Thymus (tissue), 11 donors: ENCODE data around the gene KRT74. TPM values are rescaled to one million over a fixed set of nuclear protein-coding genes. Genes with fewer than 3 reads are reported as not detected.
A peak's percentile ranks its signal among the peaks of the same experiment; 100 is the strongest.

Source experiments
- DNase-seq, 9 donors: peaks; one replicate each; pipeline ENCODE4 v3.0.0-alpha.2; 2013; ENCODE audit warnings: low spot score in 9 of 9, low read depth in 6 of 9, missing footprints in 1 of 9
- H3K27ac ChIP-seq, 2 donors: one replicate each; pipeline ENCODE4 v1.5.1; 2013; ENCODE audit warnings: control low read depth in 1 of 2, low read depth in 1 of 2, low read length in 1 of 2, mild to moderate bottlenecking in 1 of 2, moderate library complexity in 1 of 2
- H3K27me3 ChIP-seq, 2 donors: one replicate each; pipeline ENCODE4 v1.5.1; 2013; ENCODE audit warnings: low read length in 1 of 2; ENCODE audit not compliant: control insufficient read depth in 2 of 2, insufficient read depth in 1 of 2
- H3K36me3 ChIP-seq, 2 donors: one replicate each; pipeline ENCODE4 v1.5.1; 2013; ENCODE audit warnings: low read length in 1 of 2, mild to moderate bottlenecking in 1 of 2, moderate library complexity in 1 of 2; ENCODE audit not compliant: control insufficient read depth in 2 of 2, insufficient read depth in 2 of 2
- H3K4me1 ChIP-seq, 2 donors: one replicate each; pipeline ENCODE4 v1.5.1; 2013; ENCODE audit warnings: low read length in 2 of 2; ENCODE audit not compliant: control insufficient read depth in 2 of 2, insufficient read depth in 2 of 2
- H3K4me3 ChIP-seq, 2 donors: one replicate each; pipeline ENCODE4 v1.5.1; 2013; ENCODE audit warnings: low read length in 2 of 2, control low read depth in 1 of 2, mild to moderate bottlenecking in 1 of 2
- H3K9me3 ChIP-seq, 2 donors: one replicate each; pipeline ENCODE4 v1.5.1; 2013; ENCODE audit warnings: low read length in 1 of 2, mild to moderate bottlenecking in 1 of 2; ENCODE audit not compliant: control insufficient read depth in 2 of 2, insufficient read depth in 1 of 2
- WGBS: extraction: QIAGEN DNeasy Blood & Tissue Kit; methylation state at CpG from one replicate; pipeline ENCODE4 v1.1.7; 2013; 5-methylcytosine and 5-hydroxymethylcytosine counted together
- polyA plus RNA-seq: library from polyadenylated mRNA; stranded (reverse); fragments of 200-250 nt; gene quantifications from one replicate; pipeline ENCODE4 v1.2.3, GENCODE V29; 2013
- total RNA-seq: library from RNA; stranded (reverse); fragments of 120-200 nt; gene quantifications from one replicate; pipeline ENCODE4 v1.2.4, GENCODE V29; 2013
- donor health status: healthy.

Gene KRT74
- total and polyA plus RNA-seq, 2 donors, result 0.09 to 0.34 TPM

GRCh38 chr12:52614381-52615207 is 41.0 kb upstream of the KRT74 start:
- WGBS, result 92% methylated on average over 10 of the region's 10 CpGs

GRCh38 chr12:52613384-52614030 is 39.9 kb upstream of the KRT74 start:
- H3K27ac ChIP-seq, result no peak overlapping the region
- no peaks in the 10 kb centered on the region for H3K9me3 ChIP-seq
- no peak overlapping the region for H3K4me3 ChIP-seq
- no peaks in the 10 kb centered on the region for H3K36me3 ChIP-seq
- DNase-seq, result no peak
- H3K4me1 ChIP-seq, result peaks cover 19 to 64% of the 10 kb centered on the region in 2 donors
- WGBS, result 97% methylated on average over 9 of the region's 9 CpGs
- H3K27me3 ChIP-seq, result no peaks in the 10 kb centered on the region

More at GRCh38 chr12:52614381-52615207, 41.0 kb upstream of the KRT74 start:
- peak overlapping the region; percentile 74 to 77 for H3K27ac ChIP-seq
- no peak for DNase-seq
- no peaks in the 10 kb centered on the region for H3K36me3 ChIP-seq
- no peak overlapping the region for H3K4me3 ChIP-seq
- peaks cover 15 to 56% of the 10 kb centered on the region in 2 donors for H3K4me1 ChIP-seq
- H3K27me3 ChIP-seq, result no peaks in the 10 kb centered on the region
- no peaks in the 10 kb centered on the region for H3K9me3 ChIP-seq

GRCh38 chr12:52612431-52613383 is 39.1 kb upstream of the KRT74 start:
- Histone ChIP-seq H3K4me3 (no peak overlapping the region), H3K36me3 (no peaks in the 10 kb centered on the region), H3K27me3 (no peaks in the 10 kb centered on the region), H3K9me3 (no peaks in the 10 kb centered on the region), H3K4me1 (peaks cover 27 to 72% of the 10 kb centered on the region in 2 donors), H3K27ac (peak overlapping the region; percentile 57 to 67)
- peak in 1 of 9 donors; percentile 33 for DNase-seq
- 94% methylated on average over 5 of the region's 5 CpGs for WGBS

GRCh38 chr12:52611080-52611468 is 37.4 kb upstream of the KRT74 start:
- Histone ChIP-seq H3K4me1 (peaks cover 28 to 75% of the 10 kb centered on the region in 2 donors), H3K4me3 (no peak overlapping the region), H3K36me3 (no peaks in the 10 kb centered on the region), H3K27ac (peak overlapping the region in 1 of 2 donors; percentile 72), H3K9me3 (no peaks in the 10 kb centered on the region), H3K27me3 (no peaks in the 10 kb centered on the region)
- DNase-seq, result no peak
- 97% methylated on average over 6 of the region's 6 CpGs for whole genome bisulfite sequencing

- Histone ChIP-seq H3K4me1 (peaks cover 22 to 64% of the 10 kb centered on the region in 2 donors), H3K9me3 (no peaks in the 10 kb centered on the region), H3K4me3 (no peak overlapping the region), H3K27ac (peak overlapping the region in 1 of 2 donors; percentile 3), H3K36me3 (no peaks in the 10 kb centered on the region), H3K27me3 (no peaks in the 10 kb centered on the region)
- WGBS, result 93% methylated on average over 8 of the region's 8 CpGs
- peak in 1 of 9 donors; percentile 30 for DNase-seq
Measured at GRCh38 chr12:52608826-52609630, 35.4 kb upstream of the KRT74 start.

- H3K27me3 ChIP-seq, result no peaks in the 10 kb centered on the region
- no peak for DNase-seq
- 97% methylated on average over 6 of the region's 6 CpGs for WGBS
Measured at GRCh38 chr12:52608161-52608560, 34.5 kb upstream of the KRT74 start.

GRCh38 chr12:52607314-52607713 is 33.7 kb upstream of the KRT74 start:
- DNase-seq, result no peak
- Histone ChIP-seq H3K27ac (no peak overlapping the region), H3K27me3 (peaks cover 0 to 6% of the 10 kb centered on the region in 2 donors), H3K9me3 (no peaks in the 10 kb centered on the region), H3K4me3 (no peak overlapping the region), H3K36me3 (no peaks in the 10 kb centered on the region), H3K4me1 (peaks cover 13 to 54% of the 10 kb centered on the region in 2 donors)
- WGBS, result 90% methylated on average over 1 of the region's 1 CpG

More at GRCh38 chr12:52608161-52608560, 34.5 kb upstream of the KRT74 start:
- Histone ChIP-seq H3K4me1 (peaks cover 16 to 59% of the 10 kb centered on the region in 2 donors), H3K36me3 (no peaks in the 10 kb centered on the region), H3K4me3 (no peak overlapping the region), H3K27ac (peak overlapping the region in 1 of 2 donors; percentile 54), H3K9me3 (no peaks in the 10 kb centered on the region)

GRCh38 chr12:52606581-52607218 is 33.1 kb upstream of the KRT74 start:
- no peak overlapping the region for H3K4me3 ChIP-seq
- peaks cover 1 to 11% of the 10 kb centered on the region in 2 donors for H3K27me3 ChIP-seq
- peaks cover 13 to 53% of the 10 kb centered on the region in 2 donors for H3K4me1 ChIP-seq
- DNase-seq, result no peak
- H3K27ac ChIP-seq, result no peak overlapping the region
- H3K9me3 ChIP-seq, result no peaks in the 10 kb centered on the region
- H3K36me3 ChIP-seq, result no peaks in the 10 kb centered on the region
- 87% methylated on average over 7 of the region's 7 CpGs for WGBS
